ENCODE measurements around the gene GPR137C.

GPR137C gene

DNA sequence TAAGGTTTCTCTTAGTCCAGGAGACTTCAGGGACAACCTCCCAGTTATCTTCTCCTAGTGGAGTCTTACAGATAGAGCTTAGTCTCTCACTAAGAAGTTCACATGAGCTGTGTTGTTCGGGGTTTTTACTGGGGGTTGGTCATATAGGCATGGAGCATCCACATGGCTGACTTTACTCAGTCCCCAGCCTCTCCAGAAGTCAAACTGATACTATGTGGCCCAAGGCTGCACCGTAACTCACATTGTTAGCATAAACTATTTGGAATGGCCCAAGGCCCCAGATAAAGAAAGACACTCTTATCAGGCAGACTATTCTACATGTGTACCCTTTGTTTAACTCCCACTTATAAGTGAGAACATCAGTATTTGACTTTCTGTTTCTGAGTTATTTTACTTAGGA is 23.2 kb downstream of the GPR137C start:
- no peak for DNase-seq

DNA sequence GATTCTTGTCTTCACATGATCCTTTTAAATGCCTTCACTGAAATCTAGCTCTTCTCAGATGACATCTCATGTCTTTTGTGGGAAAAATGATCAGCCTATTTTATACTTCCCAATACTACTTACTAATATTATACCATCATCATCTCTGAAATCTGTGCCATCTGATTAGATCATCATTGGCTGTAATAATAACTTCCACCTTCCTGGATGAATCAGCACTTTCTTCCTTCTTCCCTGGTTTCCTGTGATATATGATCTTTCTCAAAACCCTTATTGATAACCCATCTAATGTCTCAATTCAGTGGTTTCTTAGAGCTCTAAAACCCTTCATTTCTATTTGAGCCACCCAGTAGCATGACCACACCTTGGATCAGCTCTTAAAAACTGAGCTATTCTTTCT is 30.9 kb downstream of the GPR137C start:
- DNase-seq = no peak

DNA sequence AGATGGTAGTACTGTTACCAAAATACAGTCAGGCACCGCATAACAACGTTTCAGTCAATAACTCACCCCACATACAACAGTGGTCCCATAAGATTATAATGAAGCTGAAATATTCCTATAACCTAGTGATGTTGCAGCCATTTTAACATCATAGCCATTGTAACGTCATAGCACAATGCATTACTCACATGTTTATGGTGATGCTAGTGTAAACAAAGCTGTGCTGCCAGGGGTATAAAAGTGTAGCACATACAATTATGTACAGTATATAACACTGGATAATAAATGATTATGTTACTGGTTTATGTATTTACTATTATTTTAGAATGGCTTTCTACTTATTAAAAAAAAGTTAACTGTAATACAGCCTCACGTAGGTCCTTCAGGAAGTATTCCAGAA is 37.0 kb downstream of the GPR137C start:
- no peak for DNase-seq

GRCh38 chr14:52590318-52590717 is 37.7 kb downstream of the GPR137C start:
- no peak for DNase-seq

GRCh38 chr14:52596320-52596719 is 43.7 kb downstream of the GPR137C start:
- DNase-seq = no peak

DNA sequence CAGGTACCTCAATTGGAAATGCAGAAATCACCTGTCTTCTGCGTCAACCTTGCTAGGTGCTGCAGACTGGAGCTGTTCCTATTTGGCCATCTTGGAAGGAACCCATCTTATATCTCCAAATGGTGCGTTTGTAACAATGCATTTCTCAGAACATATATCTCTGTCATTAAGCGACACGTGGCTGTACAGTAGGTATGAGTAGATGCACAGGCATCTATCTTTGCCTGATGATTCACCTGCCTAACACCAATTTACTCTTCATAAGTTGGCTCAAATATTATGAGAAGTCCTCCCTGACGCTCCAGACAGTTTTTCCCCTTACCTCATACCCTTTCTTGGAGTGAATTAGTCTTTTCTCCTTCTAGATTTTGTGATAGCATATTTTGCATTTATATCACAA is 44.2 kb downstream of the GPR137C start:
- DNase-seq = no peak

DNA sequence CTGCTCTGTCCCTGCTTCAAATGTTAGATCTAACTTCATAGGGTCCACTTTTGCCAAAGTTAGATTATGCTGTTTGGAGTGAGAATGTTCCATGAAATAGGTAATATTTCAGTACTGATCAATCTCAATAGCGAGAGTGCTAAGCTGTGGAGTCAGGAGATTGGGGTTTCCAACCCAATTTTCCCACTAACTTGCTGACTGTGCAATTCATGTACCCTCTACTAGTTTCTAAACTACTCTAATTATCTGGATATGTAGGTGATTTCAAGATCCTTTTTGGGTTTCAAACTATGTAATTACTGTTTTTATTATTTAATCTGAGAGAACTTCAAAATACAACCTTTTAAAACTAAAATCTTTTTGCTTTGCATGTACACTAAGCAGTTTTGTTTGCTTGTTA is 45.9 kb downstream of the GPR137C start:
- no peak for DNase-seq

- no peak for DNase-seq
Measured at GRCh38 chr14:52599974-52600373, 47.3 kb downstream of the GPR137C start.

- no peak for DNase-seq
Measured at GRCh38 chr14:52602131-52602530, 49.5 kb downstream of the GPR137C start.

DNA sequence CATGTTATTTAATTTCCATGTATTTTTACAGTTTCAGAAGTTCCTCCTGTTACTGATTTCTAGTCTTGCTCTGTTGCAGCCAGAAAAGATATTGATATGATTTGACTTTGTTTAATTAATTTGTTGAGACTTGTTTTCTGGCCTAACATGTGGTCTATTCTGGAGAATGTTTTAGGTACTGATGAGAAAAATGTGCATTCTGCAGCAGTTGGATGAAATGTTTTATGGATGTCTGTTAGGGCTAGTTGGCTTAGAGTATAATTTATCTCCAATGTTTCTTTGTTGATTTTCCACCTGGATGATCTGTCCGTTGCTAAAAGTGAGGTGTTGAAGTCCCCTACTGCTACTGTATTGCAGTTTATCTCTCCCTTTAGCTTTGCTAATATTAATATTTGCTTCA is 54.4 kb downstream of the GPR137C start:
- no peak for DNase-seq

DNA sequence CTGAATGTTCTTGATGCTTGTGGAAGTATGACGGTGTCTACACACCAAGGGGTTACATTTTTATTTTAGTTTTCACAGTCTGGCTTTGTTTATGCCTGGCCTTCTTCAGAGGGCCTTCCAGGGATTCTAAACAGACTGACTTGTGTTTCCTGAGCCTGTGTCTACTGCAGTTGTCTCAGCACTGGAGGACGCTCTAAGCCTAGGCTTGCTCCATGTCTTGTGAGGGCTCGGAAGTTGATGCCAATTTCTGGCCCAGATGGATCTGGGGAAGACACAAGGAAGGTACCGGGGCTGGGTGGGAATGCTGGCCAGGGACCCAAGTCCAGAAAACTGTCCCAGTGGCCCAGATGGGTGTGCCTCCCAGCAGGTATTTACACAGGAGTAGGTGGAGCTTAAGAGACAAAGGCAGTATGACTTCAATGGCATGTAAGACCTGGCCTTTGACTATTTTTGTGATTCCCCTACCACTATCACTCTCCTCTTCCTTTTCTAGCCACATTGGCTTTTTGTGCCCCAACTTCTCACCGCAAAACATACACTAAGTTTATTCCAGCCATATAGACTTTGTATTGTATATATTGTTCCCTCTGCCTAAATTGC is 56.9 kb downstream of the GPR137C start:
- DNase-seq = no peak

DNA sequence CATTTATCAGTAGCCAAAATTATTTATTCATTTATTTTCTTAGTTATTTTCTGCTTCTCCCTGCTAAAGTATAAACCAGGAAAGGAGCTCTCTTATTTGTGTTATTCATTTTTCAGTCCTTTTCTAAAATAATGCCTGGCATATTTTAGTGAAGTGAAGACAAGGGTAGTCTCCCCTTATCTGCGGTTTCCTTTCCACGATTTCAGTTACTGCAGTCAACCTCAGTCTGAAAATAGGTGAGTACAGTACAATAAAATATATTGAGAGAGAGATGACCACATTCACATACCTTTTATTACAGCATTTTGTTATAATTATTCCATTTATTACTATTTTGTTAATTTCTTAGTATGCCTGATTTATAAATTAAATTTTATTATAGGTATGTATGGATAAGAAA is 57.6 kb downstream of the GPR137C start:
- DNase-seq = no peak

- no peak for DNase-seq
Measured at GRCh38 chr14:52618602-52619001, 66.0 kb downstream of the GPR137C start.

DNA sequence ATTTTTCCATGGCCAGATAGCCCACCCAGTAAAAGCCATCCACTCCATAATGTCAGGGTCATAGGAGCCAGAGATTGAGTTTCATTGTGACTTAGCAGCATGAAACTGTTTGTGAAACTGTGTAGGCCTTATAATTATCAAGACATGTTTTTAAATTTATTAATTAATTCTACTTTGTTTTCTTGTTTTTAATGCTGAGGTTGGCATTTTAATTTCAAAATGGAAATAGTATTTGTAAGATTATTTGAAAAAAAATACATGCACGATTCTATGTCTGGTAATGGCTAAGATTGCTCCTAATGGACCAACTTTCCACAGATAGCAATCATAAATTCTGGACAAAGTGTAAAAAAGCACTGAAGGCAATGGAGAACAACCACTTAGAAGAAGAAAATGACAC is 67.1 kb downstream of the GPR137C start:
- no peak for DNase-seq

- no peak for DNase-seq
Measured at GRCh38 chr14:52640137-52640536, 87.5 kb downstream of the GPR137C start.

DNA sequence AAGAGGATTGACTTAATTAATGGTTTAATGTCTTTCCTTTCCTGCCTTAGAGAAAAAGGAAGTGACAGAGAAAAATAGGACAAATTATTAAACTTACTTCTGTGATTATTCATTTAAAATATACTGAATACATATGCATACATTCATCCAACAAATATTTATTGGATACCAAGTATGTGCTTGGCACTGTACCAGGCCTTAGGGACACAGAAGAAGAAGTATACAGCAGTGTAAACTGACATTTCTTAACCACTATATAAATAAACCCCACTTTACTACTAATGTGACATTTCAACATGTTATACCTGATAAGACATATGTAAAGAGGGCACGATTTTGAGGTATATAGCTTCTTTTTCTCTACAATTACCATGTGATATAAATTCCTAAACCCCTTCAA is 89.1 kb downstream of the GPR137C start:
- no peak for DNase-seq

DNA sequence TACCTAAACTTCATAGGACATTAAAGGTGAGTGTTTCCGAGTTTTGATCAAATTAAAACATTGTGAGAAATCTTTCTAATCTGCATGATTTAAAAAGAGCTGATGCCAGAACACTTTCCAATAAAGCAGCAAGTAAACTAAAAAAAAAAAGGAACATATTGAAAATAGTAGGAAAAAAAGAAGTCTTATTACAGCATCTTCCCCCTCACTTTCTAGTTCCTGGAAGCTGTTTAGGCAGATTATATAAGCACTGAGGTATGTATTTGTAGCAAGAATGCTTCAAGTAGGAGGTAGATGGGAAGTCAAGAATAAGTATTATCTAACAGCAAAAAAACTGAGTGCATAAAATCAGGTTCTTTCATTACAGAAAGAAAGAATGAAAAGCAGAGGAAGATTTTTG is 96.9 kb downstream of the GPR137C start:
- no peak for DNase-seq

DNA sequence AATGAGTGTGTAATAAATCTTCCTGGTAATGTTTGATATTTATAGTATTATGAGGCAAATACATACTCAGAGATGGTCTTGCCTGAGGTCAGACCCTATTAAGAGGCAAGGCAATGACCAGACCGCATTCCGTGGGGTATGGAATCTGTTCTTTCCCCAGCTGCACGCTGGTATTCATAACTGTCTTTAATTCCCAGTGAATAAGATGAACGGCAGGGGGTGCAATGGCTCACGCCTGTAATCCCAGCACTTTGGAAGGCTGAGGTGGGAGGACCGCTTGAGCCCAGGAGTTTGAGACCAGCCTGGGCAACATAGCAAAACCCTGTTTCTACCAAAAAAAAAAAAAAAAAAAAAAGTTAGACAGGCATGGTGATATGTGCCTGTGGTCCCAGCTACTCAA is 98.1 kb downstream of the GPR137C start:
- DNase-seq = no peak

- DNase-seq = no peak
Measured at GRCh38 chr14:52656905-52657304, 104.3 kb downstream of the GPR137C start.

DNA sequence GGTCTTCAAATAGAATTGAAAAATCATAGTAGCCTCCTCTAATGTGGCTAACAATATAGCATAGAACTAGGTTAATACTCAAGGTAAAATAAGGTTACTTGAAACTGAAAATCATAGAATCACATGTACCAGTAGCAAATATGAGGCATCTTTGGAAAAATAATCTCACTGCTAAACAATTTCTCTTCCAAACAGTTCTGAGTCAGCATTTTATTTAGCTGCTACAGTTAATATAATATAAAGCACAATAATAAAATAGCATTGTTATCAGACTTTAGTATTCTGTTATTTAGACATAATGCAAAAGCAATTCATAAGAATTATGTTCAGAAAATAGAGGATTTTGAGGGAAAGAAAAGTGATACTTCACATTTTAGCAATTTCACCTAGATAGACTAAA is 107.7 kb downstream of the GPR137C start:
- DNase-seq = no peak

GRCh38 chr14:52660832-52661231 is 108.2 kb downstream of the GPR137C start:
- DNase-seq = no peak

- no peak for DNase-seq
Measured at GRCh38 chr14:52661314-52661713, 108.7 kb downstream of the GPR137C start.

- DNase-seq = peak; percentile 45
Measured at GRCh38 chr14:52663850-52664249, 111.2 kb downstream of the GPR137C start.

GRCh38 chr14:52678591-52678990 is 126.0 kb downstream of the GPR137C start:
- DNase-seq = no peak

DNA sequence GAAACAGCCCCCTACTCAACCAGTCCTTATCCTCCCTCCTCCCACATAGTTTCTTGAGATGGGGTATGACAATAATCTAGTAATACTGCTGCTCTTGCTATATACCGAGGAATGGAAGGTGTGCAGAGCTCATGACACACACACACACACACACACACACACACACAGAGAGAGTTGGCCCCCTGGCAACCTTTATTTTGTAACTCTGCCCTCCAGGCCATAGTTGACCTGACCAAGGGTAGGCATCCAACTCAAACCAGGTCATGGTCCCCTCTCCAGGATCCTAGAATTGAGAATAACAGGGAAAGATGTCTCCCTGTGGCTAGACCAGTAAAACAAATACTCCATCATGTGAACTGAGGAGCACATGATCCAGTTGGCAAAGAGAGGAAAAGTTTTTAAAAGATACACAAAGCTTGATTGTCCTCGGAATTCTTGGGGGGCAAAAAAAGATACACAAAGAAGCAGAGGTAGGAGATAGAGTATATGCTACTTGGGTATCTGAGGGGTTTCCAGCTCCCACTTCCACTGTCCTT is 131.4 kb downstream of the GPR137C start:
- DNase-seq = no peak

DNA sequence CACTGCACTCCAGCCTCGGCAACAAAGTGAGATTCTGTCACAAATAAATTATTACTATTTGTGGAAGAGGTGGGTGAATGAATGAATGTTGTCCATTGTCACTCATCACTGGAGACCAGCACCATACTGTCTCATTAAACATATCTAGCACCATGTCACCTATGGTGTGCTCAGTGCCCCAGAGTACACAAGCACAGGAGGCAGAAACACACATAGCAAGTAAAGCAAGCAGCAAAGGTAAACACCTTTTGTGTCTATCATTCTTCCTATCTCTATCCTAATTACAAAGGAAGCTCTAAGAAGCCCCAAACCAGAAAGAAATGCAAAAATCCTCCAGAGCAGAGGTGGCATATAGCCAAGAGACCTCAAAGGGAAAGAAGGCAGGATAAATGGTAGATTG is 133.5 kb downstream of the GPR137C start:
- DNase-seq = no peak

Data from NCI-H2081 treated with DMSO at 0.1 percent for 48 hours (cell line).